DMS79 treated with DMSO at 0.1 percent for 48 hours (cell line): ENCODE results near the gene CEP70.
"Not testable (repeated sequence)": the region's sequence is repeated elsewhere in the genome, so short reads cannot be mapped to it uniquely, and the experiment has no call there.

Source experiments
- DNase-seq: peaks from one replicate; lab custom pipeline; 2025; lab: John Stamatoyannopoulos, UW

CEP70 gene

GRCh38 chr3:138594150-138594934, at the start of gene CEP70:
CEP70 (minus strand) TSS chr3:138594260; CDS start chr3:138572927, 21,333 bp downstream.
- DNase-seq: no peak

GRCh38 chr3:138642927-138643253, 48.8 kb upstream of the CEP70 start:
- DNase-seq: no peak

- no peak for DNase-seq
Observed at GRCh38 chr3:138642226-138642926, 48.3 kb upstream of the CEP70 start.

GRCh38 chr3:138640537-138640936, 46.5 kb upstream of the CEP70 start:
- DNase-seq: no peak

GRCh38 chr3:138638641-138639040, 44.6 kb upstream of the CEP70 start:
- no peak for DNase-seq

GRCh38 chr3:138629526-138629925, 35.5 kb upstream of the CEP70 start:
- no peak for DNase-seq

GRCh38 chr3:138625707-138626365, 31.8 kb upstream of the CEP70 start:
- DNase-seq: no peak

GRCh38 chr3:138624518-138624917, 30.5 kb upstream of the CEP70 start:
- DNase-seq: no peak

- no peak for DNase-seq
Observed at GRCh38 chr3:138620431-138620830, 26.4 kb upstream of the CEP70 start.

- no peak for DNase-seq
Observed at GRCh38 chr3:138615462-138615861, 21.4 kb upstream of the CEP70 start.

- no peak for DNase-seq
Observed at GRCh38 chr3:138609898-138610266, 15.8 kb upstream of the CEP70 start.

- DNase-seq: peak; percentile 74
Observed at GRCh38 chr3:138608322-138609135, 14.5 kb upstream of the CEP70 start, which contains the start of gene FAIM. FAIM (plus strand) TSS chr3:138608771; CDS start chr3:138619727, 10,956 bp downstream.

GRCh38 chr3:138604106-138604595, 10.1 kb upstream of the CEP70 start:
- not testable (repeated sequence) for DNase-seq

- DNase-seq: not testable (repeated sequence)
Observed at GRCh38 chr3:138601661-138602060, 7.6 kb upstream of the CEP70 start.

GRCh38 chr3:138600100-138600745, 6.2 kb upstream of the CEP70 start:
- DNase-seq: no peak

- DNase-seq: no peak
Observed at GRCh38 chr3:138598534-138598933, 4.5 kb upstream of the CEP70 start.

GRCh38 chr3:138597186-138597976, 3.3 kb upstream of the CEP70 start:
- not testable (repeated sequence) for DNase-seq

- no peak for DNase-seq
Observed at GRCh38 chr3:138594935-138595610, 1.0 kb upstream of the CEP70 start.

- no peak for DNase-seq
Observed at GRCh38 chr3:138593488-138594149, 441 bp downstream of the CEP70 start.
